IPS DF 4.7 (cell line): Measurements from ENCODE around the gene TCAIM.
A peak's percentile ranks its signal among the peaks of the same experiment; 100 is the strongest.

Source experiments
- DNase-seq: peaks from one replicate; pipeline ENCODE4 v3.0.0-alpha.2; 2013; ENCODE audit warnings: low spot score; ENCODE audit errors: extremely low read depth

TCAIM gene, protein sequence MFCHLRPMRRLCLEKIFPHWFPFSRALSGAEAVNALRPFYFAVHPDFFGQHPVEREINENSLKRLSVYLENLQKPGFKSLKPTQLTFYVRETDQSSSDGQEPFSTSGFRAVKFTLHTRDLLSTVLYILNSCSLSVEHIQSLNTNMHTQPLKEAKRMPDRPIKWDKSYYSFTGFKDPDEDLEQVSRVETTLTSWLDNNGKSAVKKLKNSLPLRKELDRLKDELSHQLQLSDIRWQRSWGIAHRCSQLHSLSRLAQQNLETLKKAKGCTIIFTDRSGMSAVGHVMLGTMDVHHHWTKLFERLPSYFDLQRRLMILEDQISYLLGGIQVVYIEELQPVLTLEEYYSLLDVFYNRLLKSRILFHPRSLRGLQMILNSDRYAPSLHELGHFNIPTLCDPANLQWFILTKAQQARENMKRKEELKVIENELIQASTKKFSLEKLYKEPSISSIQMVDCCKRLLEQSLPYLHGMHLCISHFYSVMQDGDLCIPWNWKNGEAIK

DNA sequence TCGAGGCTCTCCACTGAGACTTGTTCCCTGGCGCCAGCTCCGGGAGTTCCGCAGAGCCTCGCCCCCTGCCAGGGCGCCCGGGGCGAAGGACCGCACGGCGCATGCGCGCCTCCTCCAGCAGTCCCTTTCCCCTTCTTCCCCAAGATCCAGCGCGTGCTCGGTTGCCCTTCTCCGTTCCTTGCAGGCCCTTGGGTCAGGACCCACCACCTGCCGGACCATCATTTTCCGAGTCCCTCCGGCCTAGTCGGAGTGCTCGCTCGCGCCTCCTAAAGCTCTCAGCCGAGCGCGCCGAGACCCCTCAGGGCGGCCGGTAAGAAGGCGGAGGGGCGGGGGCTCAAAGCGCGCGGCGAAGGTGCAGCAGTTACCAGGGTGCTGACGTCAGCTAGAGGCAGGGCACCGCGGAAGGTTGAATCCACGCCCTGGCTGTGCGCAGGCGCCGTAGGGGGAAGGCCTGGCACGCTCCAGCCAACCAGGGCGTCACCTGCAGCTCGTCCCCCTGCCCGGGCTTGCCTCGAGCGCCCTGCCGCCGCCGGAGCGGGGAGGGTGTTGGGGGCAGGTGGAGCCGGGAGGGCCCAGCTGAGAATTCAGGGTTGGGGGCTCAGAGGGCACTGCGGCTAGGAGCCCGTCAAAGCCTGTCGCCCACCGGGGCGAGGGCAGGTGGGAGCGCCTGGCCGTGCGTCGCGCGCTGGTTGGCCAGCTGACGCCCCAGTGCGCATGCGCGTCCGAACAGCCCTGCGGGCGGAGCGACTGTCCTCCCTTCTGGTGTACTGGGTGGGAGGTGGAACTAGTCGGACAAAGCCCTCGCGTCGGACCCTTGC, at the start of gene TCAIM:
TCAIM (plus strand) TSS at position 757 of the 818 bp plus-strand sequence. CDS start 16,017 bp downstream, outside the sequence.
- peak; percentile 85 for DNase-seq

DNA sequence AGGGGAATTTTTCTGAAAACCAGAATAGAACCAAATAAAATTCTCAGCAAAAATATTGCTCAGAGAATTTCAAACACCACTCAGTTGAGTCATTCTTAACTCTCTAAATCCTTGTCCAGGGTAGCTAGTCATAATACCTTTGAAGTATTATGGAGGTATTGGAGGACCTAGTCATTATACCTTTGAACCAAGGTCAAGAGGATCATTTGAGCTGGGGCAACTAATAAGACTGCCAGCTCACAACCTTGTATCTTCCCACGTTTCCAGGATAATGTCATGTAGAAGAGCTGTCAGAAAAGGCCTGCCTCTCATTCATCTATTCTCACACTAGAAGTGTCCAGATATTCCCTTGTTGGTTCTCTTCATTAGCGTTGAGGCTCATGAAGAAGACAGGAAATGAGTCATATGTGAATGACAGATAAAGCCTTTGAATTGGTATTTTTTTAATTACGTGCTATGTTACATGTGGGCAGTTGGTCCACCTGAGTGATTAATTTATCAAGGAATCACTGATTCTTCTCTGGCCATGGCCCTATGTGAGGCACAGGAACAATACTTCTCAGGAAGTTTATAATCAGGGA, 48.6 kb upstream of the TCAIM start:
- no peak for DNase-seq

DNA sequence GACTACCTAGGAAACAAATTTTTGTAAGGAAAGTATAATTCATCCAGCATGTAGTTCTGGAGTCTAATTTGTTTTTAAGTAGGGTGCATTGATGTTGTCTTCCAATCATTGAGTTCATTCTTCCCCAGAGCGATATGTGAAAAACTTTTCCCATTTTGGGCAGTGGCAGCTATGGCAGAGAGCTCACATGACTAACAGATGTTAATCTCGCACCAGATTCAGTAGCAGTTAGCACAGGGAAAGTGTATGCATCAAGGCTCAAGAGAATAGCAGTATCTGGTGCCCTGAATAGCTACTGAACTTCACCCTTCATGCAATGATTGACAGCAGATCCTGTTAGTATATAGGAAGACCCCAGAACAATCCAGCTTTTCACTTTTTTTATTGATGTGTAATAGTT, 46.3 kb upstream of the TCAIM start:
- no peak for DNase-seq

DNA sequence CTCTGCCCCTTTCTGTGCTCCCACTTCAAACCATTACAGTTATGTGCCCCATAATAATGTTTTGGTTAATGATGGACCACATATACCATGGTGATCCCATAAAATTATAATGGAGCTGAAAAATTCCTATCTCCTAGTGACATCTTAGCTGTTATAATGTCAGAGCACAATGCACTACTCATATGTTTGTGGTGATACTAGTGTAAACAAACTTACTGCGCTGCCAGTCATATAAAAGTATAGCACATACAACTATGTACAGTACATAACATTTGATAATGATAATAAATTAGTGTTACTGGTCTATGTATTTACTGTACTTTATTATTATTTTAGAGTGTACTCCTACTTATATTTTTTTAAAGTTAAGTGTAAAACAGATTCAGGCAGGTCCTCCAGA, 45.6 kb upstream of the TCAIM start:
- DNase-seq, result no peak

DNA sequence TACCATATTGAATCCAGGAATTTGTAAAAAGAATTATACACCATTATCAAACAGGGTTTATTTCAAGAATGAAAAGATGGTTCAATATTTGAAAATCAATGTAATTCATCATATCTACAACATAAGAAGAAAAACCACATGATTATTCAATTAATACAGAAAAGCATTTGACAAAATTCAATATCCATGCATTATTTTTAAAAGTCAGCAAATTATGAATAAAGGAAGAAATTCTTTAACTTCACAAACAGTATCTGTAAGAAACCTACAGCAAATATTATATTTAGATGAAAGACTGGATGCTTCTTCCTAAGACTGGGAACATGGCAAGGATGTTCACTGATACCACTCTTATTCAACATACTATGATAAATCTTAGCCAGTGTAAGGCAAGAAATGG, 41.3 kb upstream of the TCAIM start:
- no peak for DNase-seq

DNA sequence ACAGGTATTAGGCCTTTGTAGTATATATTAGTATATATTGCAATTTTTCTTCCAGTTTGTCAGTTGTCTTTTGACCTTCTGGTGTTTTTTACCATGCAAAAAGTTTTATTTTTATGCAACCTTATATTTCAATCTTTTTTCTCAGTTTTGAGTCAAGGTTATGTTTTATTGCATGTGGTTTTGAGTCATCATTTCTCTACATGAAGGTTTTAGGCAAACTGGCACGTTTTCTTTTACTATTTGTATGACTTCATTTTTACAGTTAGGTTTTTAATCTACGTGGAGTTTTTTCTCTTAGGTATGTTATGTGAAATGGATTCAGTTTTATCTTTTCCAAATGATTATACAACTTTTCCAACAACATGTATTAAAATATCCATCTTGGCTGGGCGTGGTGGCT, 36.8 kb upstream of the TCAIM start:
- no peak for DNase-seq

DNA sequence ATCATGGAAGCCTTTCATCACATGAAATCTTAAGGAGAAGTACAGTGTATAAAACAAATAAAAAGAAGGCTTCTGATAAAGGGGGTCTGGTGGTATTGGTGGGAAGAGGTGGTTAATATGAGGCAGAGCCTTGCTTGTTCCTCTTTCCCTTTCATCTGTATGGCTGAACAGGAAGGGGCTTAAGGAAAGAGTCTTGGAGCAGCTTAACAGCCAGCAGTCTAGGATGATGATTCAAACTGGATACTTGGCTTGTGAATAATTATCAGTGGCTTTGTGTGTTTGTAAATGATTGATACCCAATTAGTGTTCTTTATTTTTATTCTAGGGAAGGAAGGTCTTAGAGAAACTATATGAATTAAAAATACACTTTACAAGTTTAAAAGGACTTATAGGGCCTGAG, 29.1 kb upstream of the TCAIM start:
- no peak for DNase-seq

DNA sequence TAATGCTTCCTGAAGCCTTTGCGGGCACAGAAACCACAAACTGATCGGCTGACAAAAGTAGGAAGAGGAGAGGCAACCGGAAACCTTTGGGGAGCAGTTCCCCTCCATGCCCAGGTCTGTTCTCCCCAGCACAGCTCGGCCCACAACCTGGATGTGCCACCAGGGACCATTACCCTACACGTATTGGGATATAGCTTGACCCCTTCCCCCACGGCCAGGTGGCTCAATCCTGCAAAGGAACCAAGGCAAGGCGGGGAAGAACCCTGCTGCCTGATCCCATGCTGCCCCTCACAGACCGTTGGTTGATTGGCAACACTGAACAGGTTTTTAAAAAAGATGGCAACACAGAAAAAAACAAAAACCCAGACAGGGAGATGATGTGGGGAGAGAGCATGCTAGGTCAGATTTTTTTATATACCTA, 19.7 kb upstream of the TCAIM start:
- no peak for DNase-seq

DNA sequence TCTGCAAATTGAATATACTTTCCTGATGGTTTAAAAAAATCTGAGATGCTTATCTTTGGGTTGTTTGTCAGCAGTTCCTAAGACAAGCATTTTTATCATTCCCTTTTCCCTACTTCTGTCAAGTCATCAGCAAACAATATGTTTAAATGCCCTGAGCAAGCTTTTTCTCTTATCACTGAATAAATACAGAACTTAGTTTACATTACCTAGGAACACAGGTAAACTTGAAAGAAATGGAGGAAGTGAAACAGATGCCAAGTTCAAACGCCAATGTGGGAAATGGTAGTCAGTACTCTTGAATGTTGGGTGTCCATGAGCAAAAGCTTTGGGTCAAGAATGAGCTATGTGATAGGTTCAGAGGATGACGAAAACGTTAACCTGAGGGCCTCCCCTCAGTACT, 17.2 kb upstream of the TCAIM start:
- no peak for DNase-seq

DNA sequence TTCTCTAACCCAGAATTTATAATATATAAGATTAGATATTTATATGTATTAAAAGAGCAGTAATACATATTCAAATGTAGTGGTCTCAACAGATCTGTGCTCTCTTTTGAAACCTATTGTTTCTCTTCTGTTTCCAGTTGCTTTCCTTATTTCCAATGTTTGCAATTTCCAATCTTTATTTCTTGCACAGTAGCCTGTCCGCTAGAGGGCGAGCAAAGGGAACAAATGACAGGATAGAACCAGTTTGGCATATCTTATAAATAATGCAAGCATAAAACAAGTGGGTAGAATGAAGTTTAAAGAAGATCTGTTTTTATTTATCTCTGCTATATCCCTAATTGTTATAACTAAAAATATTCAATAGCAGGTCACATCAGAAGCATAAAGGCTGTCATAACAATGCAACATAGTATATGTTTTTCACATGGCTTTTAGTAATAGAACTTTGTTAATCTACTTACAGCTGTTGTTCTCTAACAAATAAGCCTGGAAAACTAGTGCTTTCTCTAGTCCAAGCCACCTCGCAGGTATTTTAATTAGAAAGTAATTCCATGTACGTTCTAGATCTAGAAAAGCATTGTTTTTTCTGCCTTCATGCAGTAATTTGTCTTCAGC, 15.1 kb upstream of the TCAIM start:
- no peak for DNase-seq

DNA sequence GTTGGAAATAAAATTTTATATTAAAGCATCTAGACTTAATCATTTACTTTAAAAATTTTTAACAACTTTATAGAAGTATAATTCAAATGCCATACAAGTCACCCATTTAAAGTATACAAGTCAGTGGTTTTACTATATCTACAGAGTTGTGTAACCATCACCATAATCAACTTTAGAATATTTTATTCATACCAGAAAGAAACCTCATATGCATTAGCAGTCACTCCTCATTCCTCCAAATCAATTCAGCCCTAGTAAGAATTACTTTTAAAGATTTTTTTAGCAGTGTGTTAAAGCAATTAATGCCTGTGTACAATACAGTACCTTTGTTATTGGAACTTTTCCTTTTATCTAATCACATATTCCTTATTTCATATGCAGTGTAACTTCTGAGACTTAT, 14.0 kb upstream of the TCAIM start:
- DNase-seq, result no peak

DNA sequence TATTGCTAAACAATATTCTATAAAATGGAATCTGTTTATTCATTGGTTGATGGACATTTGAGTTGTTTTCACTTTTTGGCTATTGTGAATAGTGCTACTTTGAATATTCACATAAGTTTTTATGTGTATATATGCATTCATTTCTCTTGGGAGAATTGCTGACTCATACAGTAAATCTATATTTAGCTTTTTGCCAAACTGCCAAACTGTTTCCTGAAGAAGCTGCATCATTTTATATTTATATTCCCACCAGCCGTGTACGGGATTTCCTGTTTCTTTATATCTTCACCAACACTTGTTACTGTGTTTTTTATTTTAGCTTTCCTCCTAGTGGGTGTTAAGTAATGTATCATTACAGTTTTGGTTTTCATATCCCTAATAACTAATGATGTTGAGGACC, 12.5 kb upstream of the TCAIM start:
- DNase-seq, result no peak

DNA sequence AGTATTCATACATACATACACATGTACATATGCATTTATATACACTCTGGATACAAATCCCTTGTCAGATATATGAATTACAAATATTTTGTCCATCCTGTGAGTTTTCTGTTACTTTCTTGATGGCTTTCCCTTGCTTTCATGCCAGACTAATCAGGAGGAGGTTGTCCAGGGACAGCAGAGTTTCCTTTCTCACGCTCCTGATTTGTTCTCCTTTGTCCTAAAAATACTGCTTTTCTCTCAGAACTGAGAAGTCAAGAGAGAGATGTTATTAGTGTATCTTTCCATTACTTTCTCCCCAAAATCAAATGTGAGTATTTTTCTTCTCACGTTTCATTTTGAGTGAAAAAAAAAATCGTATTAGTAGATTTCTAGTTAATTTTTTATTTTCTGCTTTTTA, 12.1 kb upstream of the TCAIM start:
- no peak for DNase-seq

DNA sequence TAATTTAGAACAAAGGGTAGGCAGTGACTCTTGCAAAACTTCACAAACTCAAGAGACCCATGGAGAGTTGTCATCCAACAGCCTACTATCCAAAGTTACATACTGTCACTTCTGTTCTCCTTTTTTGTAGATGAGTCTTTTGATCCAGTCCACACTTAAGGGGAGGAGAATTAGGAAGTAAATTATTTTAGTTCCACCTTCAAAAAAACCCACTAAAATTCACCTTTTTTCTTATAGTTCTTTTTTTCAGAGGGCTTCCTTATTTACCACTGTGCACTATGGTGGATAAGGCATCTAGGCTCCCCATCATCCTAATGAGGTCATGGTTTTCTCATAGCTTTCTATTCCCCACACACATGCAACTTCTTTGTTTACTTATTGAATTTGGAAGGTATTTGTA, 8.6 kb upstream of the TCAIM start:
- DNase-seq, result no peak

DNA sequence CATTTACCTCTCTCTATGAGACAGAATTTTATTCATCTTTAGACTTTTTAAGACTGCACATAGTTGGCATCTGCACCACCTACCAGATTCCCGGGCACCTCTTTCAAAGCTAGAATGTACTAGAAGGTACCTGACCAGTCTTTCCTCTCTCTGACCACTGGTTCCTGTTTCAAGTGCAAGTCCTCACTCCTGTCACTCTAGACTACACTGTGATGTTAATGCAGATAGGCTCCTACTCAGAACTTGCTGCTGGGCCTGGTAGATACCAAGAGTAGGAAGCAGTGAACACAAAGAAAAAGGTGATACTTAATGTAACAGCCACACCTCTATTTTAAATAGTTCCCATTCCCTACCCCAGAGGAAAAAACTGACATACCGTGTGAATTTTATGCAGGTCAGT, 8.1 kb upstream of the TCAIM start:
- DNase-seq, result no peak

DNA sequence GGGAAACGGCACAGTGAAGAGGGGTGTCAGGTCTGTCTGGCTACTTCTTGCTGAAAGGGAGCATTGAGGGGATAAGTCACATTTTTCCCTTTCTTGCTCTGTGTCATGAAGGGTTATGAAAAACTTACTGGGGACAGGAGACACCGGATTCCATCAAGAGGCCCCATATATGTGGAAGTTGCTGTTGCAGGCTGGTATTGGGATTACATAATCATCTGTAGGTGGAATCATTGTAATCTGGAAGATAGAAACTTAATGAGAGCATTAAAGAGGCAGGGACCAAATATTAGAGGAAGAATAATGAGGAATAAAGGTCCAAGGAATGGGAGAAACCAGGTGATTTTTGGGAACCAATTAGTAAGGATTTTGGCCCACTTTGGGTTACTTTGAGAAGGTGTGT, 4.2 kb upstream of the TCAIM start:
- no peak for DNase-seq

DNA sequence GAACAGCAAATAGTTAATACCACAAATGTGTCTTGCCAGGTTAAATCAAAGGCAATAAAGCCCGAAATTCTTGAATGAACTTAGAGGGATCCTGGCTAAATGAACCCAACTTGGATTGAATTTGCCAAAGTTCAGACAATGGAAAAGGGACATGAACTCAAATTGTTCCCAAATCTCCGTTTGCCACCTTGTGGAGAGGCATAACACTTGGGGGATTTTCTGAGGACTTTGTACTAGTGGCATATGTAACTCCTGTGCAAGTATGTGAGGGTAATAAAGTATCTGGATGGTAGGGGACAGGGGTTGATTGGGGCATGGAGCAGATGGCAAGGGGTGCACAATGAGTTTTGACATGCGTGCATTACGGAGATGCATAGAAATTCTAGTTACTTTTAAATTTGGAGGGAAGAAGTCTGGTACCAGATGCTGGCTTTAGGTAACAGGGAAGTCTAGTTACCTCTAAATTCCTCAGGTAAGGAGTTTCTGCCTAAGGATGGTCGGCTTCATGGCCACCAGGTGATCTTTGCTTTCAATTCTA, 1.2 kb upstream of the TCAIM start:
- no peak for DNase-seq

DNA sequence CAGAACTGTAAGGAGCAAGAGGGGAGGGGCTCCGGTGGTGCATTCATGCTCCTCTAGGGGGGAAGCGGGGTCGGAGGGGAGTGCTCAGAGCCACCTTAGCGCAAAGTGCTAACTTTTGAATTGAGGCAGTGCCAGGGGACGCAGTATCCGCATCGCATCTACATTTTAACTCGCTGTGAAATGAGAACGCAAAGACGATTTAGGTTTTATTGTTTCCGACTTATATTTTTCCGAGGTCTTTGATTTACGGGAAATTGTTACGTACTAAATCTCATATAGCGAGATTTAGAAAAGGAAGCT, 212 bp downstream of the TCAIM start:
- DNase-seq, result no peak

DNA sequence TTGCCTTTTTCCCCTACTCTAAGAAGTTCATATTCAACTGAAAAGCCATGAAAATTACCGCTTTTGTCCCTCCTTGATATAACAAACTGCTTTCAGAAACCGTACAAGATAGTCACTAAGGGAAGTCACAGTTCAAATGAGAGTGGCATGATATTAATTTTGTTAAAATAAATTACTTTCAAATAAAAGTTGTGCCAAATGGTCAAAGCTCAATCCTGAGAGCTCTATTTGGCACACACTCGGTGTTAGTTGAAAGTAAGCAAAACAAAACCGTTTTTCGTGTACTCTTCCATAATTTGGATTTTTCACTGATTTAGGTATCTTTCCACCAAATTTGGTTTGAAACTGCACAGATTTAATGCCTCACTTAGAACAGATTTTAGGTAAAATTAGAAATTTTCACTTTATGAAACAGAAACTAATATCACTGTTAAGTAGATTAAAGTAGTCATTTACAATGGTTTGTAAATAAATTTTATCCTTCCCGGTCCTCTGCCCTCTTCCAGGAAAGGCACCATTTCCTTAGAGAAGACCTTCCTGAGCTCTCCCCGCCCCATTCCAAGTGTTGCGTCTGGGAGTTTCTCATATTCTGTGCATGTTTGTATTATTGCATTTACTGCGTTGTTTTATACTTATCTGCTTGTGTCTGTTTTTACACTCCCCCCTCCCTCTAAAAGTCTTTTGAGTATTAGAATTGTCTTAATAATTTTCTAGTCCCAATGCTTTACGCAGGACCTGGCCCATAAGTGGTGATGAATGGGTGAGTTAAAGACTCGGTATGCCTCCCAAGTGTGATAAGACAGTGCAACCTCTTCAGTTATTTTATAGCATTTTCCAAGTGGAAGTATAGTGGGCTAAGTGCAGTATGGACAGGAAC, 853 bp downstream of the TCAIM start:
- no peak for DNase-seq

DNA sequence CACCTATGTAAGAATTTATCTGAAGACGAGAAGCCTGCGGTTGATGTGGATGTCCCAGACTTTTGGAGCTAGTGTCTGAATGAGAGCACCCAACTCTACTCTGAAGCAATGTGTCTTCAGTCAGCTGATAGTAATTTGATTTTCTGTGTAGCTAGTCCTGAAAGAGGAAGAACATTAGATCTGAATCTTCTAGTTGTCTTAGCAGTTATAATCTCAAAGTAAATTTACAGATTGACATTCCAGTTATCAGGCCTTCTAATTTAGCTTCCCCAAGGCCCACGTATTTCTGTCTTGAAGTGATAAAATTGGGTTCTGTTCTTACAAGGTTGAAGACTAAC, 1.5 kb downstream of the TCAIM start:
- no peak for DNase-seq
